H1 (cell line): ENCODE results near the gene ATG2B. TPM values are rescaled to one million over a fixed set of nuclear protein-coding genes. Genes with fewer than 3 reads are reported as not detected.

Source experiments
- CTCF ChIA-PET: fragments of 300-600 bp; sonication (Branson Sonifier 250); formaldehyde crosslinking; loops from one replicate; lab custom pipeline; 2021; ENCODE audit not compliant: partially characterized antibody; lab: Charles Lee
- POLR2A ChIA-PET: fragments of 300-600 bp; sonication (Branson Sonifier 250); formaldehyde crosslinking; loops from one replicate; lab custom pipeline; 2021; ENCODE audit warnings: inconsistent platforms; ENCODE audit not compliant: partially characterized antibody; lab: Charles Lee
- DNase-seq, 2 experiments: peaks; one replicate each; pipeline versions ENCODE4 v3.0.0 to v3.0.0-alpha.2; 2010 to 2022; ENCODE audit warnings: low spot score in 2 of 2, low read depth in 1 of 2, mixed read lengths in 1 of 2
- FAIRE-seq: peaks from 2 replicates; lab custom pipeline; 2011; peaks lifted over from hg19 to GRCh38; lab: Jason Lieb, UNC
- H2AFZ ChIP-seq: 2 replicates; pipeline ENCODE4 v1.8.1; 2012; ENCODE audit warnings: low read length, inconsistent platforms
- H2AK5ac ChIP-seq: 2 replicates; pipeline ENCODE4 v1.6.1; 2013; ENCODE audit warnings: low read depth, low read length
- H2BK120ac ChIP-seq: replicated peaks from 2 replicates; pipeline ENCODE3; 2013; ENCODE audit warnings: low read depth, low read length, inconsistent platforms
- H2BK12ac ChIP-seq: 2 replicates; pipeline ENCODE4 v1.6.1; 2013; ENCODE audit warnings: low read depth, low read length
- H2BK15ac ChIP-seq: 2 replicates; pipeline ENCODE4 v1.6.1; 2013; ENCODE audit warnings: low read length
- H2BK20ac ChIP-seq: 2 replicates; pipeline ENCODE4 v1.6.1; 2013; ENCODE audit warnings: low read length
- H2BK5ac ChIP-seq: 2 replicates; pipeline ENCODE4 v1.6.1; 2013; ENCODE audit warnings: low read depth, low read length
- H3K14ac ChIP-seq: 2 replicates; pipeline ENCODE4 v1.6.1; 2013; ENCODE audit warnings: inconsistent platforms; ENCODE audit not compliant: insufficient read length
- H3K18ac ChIP-seq: 2 replicates; pipeline ENCODE4 v1.6.1; 2013; ENCODE audit warnings: low read length; ENCODE audit errors: extremely low read depth
- H3K23ac ChIP-seq: 2 replicates; pipeline ENCODE4 v1.6.1; 2013; ENCODE audit warnings: inconsistent platforms; ENCODE audit not compliant: insufficient read length
- H3K23me2 ChIP-seq: 2 replicates; pipeline ENCODE4 v1.6.1; 2013; ENCODE audit warnings: low read depth, low read length
- H3K27ac ChIP-seq: 2 replicates; pipeline ENCODE4 v1.6.1; 2011; ENCODE audit warnings: low read depth, low read length, inconsistent platforms
- H3K27me3 ChIP-seq, 4 experiments: replicated peaks in 1 of 4; 1 replicate in 1 of 4; 2 replicates in 3 of 4; pipeline versions ENCODE4 v1.6.1 to v1.8.1; 2011 to 2013; ENCODE audit warnings: low read length in 3 of 4, mild to moderate bottlenecking in 3 of 4, inconsistent platforms in 2 of 4, mixed read lengths in 2 of 4, moderate library complexity in 1 of 4; ENCODE audit not compliant: control insufficient read depth in 3 of 4, insufficient read depth in 3 of 4; ENCODE audit errors: extremely low read depth in 1 of 4
- H3K36me3 ChIP-seq, 4 experiments: 2 replicates each; pipeline versions ENCODE4 v1.6.1 to v1.8.1; 2011 to 2013; ENCODE audit warnings: mild to moderate bottlenecking in 4 of 4, low read length in 3 of 4, moderate library complexity in 2 of 4, control low read depth in 1 of 4, inconsistent platforms in 1 of 4; ENCODE audit not compliant: insufficient read depth in 4 of 4, control insufficient read depth in 2 of 4
- H3K4ac ChIP-seq: replicated peaks from 2 replicates; pipeline ENCODE3; 2013; ENCODE audit warnings: low read length, low read depth, mixed read lengths, inconsistent platforms; ENCODE audit not compliant: insufficient read length
- H3K4me1 ChIP-seq, 4 experiments: replicated peaks in 1 of 4; 1 replicate in 1 of 4; 2 replicates in 3 of 4; pipeline versions ENCODE4 v1.6.1 to v1.8.1; 2011 to 2013; ENCODE audit warnings: low read length in 3 of 4, inconsistent platforms in 2 of 4, mixed read lengths in 1 of 4; ENCODE audit not compliant: insufficient read depth in 4 of 4, control insufficient read depth in 3 of 4
- H3K4me2 ChIP-seq, 2 experiments: 2 replicates each; pipeline versions ENCODE4 v1.6.1 to v1.8.1; 2011 to 2013; ENCODE audit warnings: low read depth in 2 of 2, low read length in 2 of 2, control low read depth in 1 of 2, inconsistent platforms in 1 of 2, mild to moderate bottlenecking in 1 of 2; ENCODE audit not compliant: insufficient read depth in 1 of 2
- H3K4me3 ChIP-seq, 4 experiments: fragments of 200-600, 300-600 bp in 1 of 4; sonication (generic), shearing (Covaris generic), sonication (Bioruptor Twin) in 1 of 4; 2 replicates each; pipeline versions ENCODE4 v1.5.1 to v1.8.1; 2011 to 2016; ENCODE audit warnings: low read length in 4 of 4, low read depth in 3 of 4, control low read depth in 2 of 4, inconsistent platforms in 2 of 4, mild to moderate bottlenecking in 2 of 4, mixed read lengths in 1 of 4, moderate library complexity in 1 of 4; ENCODE audit not compliant: insufficient read depth in 2 of 4; ENCODE audit errors: extremely low read depth in 1 of 4
- H3K56ac ChIP-seq: replicated peaks from 2 replicates; pipeline ENCODE3; 2013; ENCODE audit warnings: low read depth, mild to moderate bottlenecking, mixed read lengths, low read length, inconsistent platforms; ENCODE audit not compliant: insufficient read length
- H3K79me1 ChIP-seq: 2 replicates; pipeline ENCODE4 v1.6.1; 2013; ENCODE audit warnings: low read depth, low read length, control low read depth
- H3K79me2 ChIP-seq, 2 experiments: 2 replicates each; pipeline versions ENCODE4 v1.6.1 to v1.8.1; 2012 to 2013; ENCODE audit warnings: low read length in 2 of 2, mild to moderate bottlenecking in 2 of 2, inconsistent platforms in 1 of 2; ENCODE audit not compliant: insufficient read depth in 2 of 2, control insufficient read depth in 1 of 2
- H3K9ac ChIP-seq, 4 experiments: replicated peaks in 1 of 4; 1 replicate in 1 of 4; 2 replicates in 3 of 4; pipeline versions ENCODE4 v1.6.1 to v1.8.1; 2011 to 2013; ENCODE audit warnings: low read depth in 3 of 4, low read length in 3 of 4, control low read depth in 2 of 4, mild to moderate bottlenecking in 2 of 4, moderate library complexity in 2 of 4, inconsistent platforms in 1 of 4; ENCODE audit errors: extremely low read depth in 1 of 4
- H3K9me3 ChIP-seq, 2 experiments: 2 replicates each; pipeline versions ENCODE4 v1.6.1 to v1.8.1; 2012 to 2013; ENCODE audit warnings: mild to moderate bottlenecking in 2 of 2, moderate library complexity in 2 of 2, control low read depth in 1 of 2, inconsistent platforms in 1 of 2, low read depth in 1 of 2, low read length in 1 of 2, mixed read lengths in 1 of 2; ENCODE audit not compliant: insufficient read depth in 2 of 2
- H4K20me1 ChIP-seq, 2 experiments: replicated peaks in 1 of 2; 2 replicates each; pipeline versions ENCODE3 to v1.8.1; 2011 to 2013; ENCODE audit warnings: inconsistent platforms in 2 of 2, low read length in 2 of 2, mild to moderate bottlenecking in 1 of 2; ENCODE audit not compliant: insufficient read depth in 2 of 2, control insufficient read depth in 1 of 2
- H4K5ac ChIP-seq: 2 replicates; pipeline ENCODE4 v1.6.1; 2013; ENCODE audit warnings: low read length, low read depth, mixed read lengths, inconsistent platforms; ENCODE audit not compliant: insufficient read length
- H4K8ac ChIP-seq: 2 replicates; pipeline ENCODE4 v1.8.0; 2013; ENCODE audit warnings: mild to moderate bottlenecking, moderate library complexity, low read length, inconsistent platforms; ENCODE audit not compliant: insufficient read depth; ENCODE audit errors: extremely low read depth
- H4K91ac ChIP-seq: replicated peaks from 2 replicates; pipeline ENCODE3; 2013; ENCODE audit warnings: low read length, mixed read lengths, inconsistent platforms; ENCODE audit not compliant: insufficient read length
- CEBPB ChIP-seq: IDR thresholded peaks from 2 replicates; pipeline ENCODE4 v1.6.1; 2012; ENCODE audit warnings: low read depth, low read length
- CTCF ChIP-seq, 3 experiments: IDR thresholded peaks; 1 replicate in 2 of 3; 2 replicates in 1 of 3; pipeline versions ENCODE4 v1.5.1 to v1.6.1; 2011; ENCODE audit warnings: low read length in 3 of 3, mild to moderate bottlenecking in 3 of 3, inconsistent platforms in 2 of 3, low read depth in 1 of 3, moderate library complexity in 1 of 3; ENCODE audit not compliant: insufficient read depth in 1 of 3; ENCODE audit errors: control extremely low read depth in 1 of 3
- TAF7 ChIP-seq: optimal IDR thresholded peaks from 2 replicates; pipeline ENCODE3; 2011; ENCODE audit warnings: low read depth, mild to moderate bottlenecking, inconsistent platforms, low read length, moderate library complexity, borderline replicate concordance
- WGBS, 2 experiments: shearing (Covaris generic) in 1 of 2; methylation state at CpG; one replicate each; pipeline versions ENCODE4 v1.1.6 to v1.1.7; 2013 to 2015; ENCODE audit warnings: low lambda C conversion rate in 2 of 2, mixed read lengths in 2 of 2, inconsistent platforms in 1 of 2, low coverage in 1 of 2, missing lambda C conversion rate in 1 of 2; ENCODE audit not compliant: insufficient replicate concordance in 2 of 2, insufficient coverage in 1 of 2, insufficient read length in 1 of 2; ENCODE audit errors: extremely low coverage in 1 of 2, missing lambda C conversion rate in 1 of 2; 5-methylcytosine and 5-hydroxymethylcytosine counted together
- polyA plus RNA-seq, 7 experiments: library from polyadenylated mRNA; depleted of rRNA in 3 of 7; stranded (reverse) in 5 of 7; unstranded in 2 of 7; fragments of >200 nt in 5 of 7; fragments of 200-250 nt in 2 of 7; gene quantifications; 1 replicate in 5 of 7; 2 replicates in 1 of 7; 4 replicates in 1 of 7; pipeline versions ENCODE4 v1.2.1 to v1.2.3, GENCODE V29; 2011 to 2013; ENCODE audit warnings: missing spikeins in 2 of 7, mixed read lengths in 2 of 7
- total RNA-seq: library from RNA; stranded (reverse); fragmentation: NEBNext Ultra II Directional; extraction: Animal tissue kit (Norgen Biotek cat#: 25700); gene quantifications from 2 replicates; pipeline ENCODE4 v1.2.1, GENCODE V29; 2021
- TF ChIP-seq, protein P1 (sequence below): IDR thresholded peaks from 2 replicates; pipeline ENCODE4 v1.6.1; 2011; ENCODE audit warnings: low read length, improper control_type of control experiment

Gene ATG2B
- total and polyA plus RNA-seq, 2 of the 8 experiments (the other 6 are each of a cell fraction or from before 2014, with no cell fraction given): 4.6 to 14.4 TPM

DNA sequence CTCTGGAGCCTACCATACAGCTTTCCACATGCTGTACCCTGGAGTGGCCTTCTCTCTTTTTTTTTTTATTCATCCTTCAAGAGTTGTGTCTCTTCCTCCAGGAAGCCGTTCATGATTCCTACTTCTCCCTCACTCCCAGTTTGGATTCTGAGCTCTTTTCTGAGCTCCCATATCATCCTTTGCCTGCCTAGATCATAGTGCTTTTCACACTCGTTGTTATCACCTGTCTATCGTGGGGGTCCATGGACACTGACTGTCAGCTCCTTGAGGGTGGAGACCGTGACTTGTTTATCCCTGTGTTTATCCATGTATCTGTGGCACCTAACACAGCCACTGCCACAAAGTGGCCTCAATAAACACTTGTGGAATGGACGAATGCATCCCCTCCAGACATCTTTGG lies 35.8 kb upstream of the ATG2B start:
- POLR2A ChIA-PET: no interaction called here
- Histone ChIP-seq H2BK120ac (no peak overlapping the region), H2AK5ac (no peak overlapping the region), H3K27ac (no peak overlapping the region), H4K8ac (no peak overlapping the region), H2BK20ac (no peak overlapping the region), H3K4ac (no peak overlapping the region), H2BK15ac (no peak overlapping the region), H3K4me3 (no peak overlapping the region), H3K27me3 (no peaks in the 10 kb centered on the region), H3K4me2 (no peak overlapping the region), H3K23me2 (no peaks in the 10 kb centered on the region), H2BK5ac (no peak overlapping the region), H4K5ac (no peak overlapping the region), H3K9ac (no peak overlapping the region), H3K4me1 (no peaks in the 10 kb centered on the region), H3K23ac (no peak overlapping the region), H2AFZ (no peak overlapping the region), H2BK12ac (no peak overlapping the region), H4K20me1 (no peaks in the 10 kb centered on the region), H3K79me1 (no peaks in the 10 kb centered on the region), H3K9me3 (no peaks in the 10 kb centered on the region), H4K91ac (no peak overlapping the region), H3K14ac (no peak overlapping the region), H3K36me3 (no peaks in the 10 kb centered on the region), H3K56ac (no peak overlapping the region), H3K79me2 (no peaks in the 10 kb centered on the region), H3K18ac (no peak overlapping the region)
- CTCF ChIA-PET: no interaction called here
- no peak for DNase-seq
- 82% methylated on average over 5 of the region's 5 CpGs; no CpG with 5 or more reads in 1 of the 2 experiments for WGBS, 2 experiments
- FAIRE-seq: no peak
- TF ChIP-seq TAF7: no peak
- TF ChIP-seq, protein P1, sequence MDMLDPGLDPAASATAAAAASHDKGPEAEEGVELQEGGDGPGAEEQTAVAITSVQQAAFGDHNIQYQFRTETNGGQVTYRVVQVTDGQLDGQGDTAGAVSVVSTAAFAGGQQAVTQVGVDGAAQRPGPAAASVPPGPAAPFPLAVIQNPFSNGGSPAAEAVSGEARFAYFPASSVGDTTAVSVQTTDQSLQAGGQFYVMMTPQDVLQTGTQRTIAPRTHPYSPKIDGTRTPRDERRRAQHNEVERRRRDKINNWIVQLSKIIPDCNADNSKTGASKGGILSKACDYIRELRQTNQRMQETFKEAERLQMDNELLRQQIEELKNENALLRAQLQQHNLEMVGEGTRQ: no peak
- no peak for TF ChIP-seq CTCF (IDR thresholded peaks at IDR 0.05; ENCODE audit: control extremely low read depth in 1 of 3, insufficient read depth in 1 of 3, low read depth in 1 of 3, low read length in 3 of 3)
- TF ChIP-seq CEBPB: no peak
